ENCODE data around the gene KRTAP10-7. TPM values are rescaled to one million over a fixed set of nuclear protein-coding genes. Genes with fewer than 3 reads are reported as not detected.
A peak's percentile ranks its signal among the peaks of the same experiment; 100 is the strongest.
"Not testable (repeated sequence)": the region's sequence is repeated elsewhere in the genome, so short reads cannot be mapped to it uniquely, and the experiment has no call there.

Gene KRTAP10-7, protein sequence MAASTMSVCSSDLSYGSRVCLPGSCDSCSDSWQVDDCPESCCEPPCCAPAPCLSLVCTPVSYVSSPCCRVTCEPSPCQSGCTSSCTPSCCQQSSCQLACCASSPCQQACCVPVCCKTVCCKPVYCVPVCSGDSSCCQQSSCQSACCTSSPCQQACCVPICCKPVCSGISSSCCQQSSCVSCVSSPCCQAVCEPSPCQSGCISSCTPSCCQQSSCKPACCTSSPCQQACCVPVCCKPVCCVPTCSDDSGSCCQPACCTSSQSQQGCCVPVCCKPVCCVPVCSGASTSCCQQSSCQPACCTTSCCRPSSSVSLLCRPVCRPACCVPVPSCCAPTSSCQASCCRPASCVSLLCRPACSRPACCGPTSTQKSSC
- total RNA-seq = not detected
- polyA plus RNA-seq = not detected
- long read RNA-seq, donor 1 = 0 reads
- long read RNA-seq, donor 2 = 0 reads

DNA sequence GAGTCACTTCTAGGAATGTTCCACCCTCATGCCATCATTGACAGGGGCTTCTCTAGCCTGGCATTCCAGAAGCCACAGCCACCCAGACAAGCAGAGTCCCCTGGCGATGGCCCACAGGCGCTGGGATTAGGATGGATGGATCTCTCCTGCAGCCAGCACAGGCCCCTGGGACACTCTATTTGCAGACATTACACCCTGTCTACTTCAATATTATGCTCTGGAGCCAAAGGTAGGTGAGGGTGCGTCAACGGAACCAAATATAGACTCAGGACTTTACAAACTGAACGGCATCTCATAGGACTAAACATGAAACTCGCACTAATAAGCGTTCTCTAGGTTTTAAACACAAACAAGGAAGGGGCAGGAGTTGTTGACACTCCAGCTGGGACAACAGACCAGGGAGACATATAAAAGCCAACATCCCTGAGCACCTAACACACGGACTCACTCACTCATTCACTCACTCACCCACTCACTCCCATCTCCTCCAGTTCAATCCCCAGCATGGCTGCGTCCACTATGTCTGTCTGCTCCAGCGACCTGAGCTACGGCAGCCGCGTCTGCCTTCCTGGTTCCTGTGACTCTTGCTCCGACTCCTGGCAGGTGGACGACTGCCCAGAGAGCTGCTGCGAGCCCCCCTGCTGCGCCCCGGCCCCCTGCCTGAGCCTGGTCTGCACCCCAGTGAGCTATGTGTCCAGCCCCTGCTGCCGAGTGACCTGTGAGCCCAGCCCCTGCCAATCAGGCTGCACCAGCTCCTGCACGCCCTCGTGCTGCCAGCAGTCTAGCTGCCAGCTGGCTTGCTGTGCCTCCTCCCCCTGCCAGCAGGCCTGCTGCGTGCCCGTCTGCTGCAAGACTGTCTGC is at the start of gene KRTAP10-7:
Gene KRTAP10-7, plus strand, starts transcription at position 480 of the 861 bp plus-strand sequence. Its CDS starts 25 bp downstream, at position 505.
- not testable (repeated sequence) for DNase-seq, H3K4me1 ChIP-seq, H3K4me3 ChIP-seq, H3K27ac ChIP-seq, H3K36me3 ChIP-seq
- H3K27me3 ChIP-seq (replicated peaks in 1 of 7) = peaks cover 0 to 46% (median 21%) of the 10 kb centered on the region in 7 donors
- peaks cover 0 to 16% (median 4%) of the 10 kb centered on the region in 8 donors for H3K9me3 ChIP-seq
- 78 to 91% (median 84%) methylated on average over 13 to 23 of the region's 23 CpGs for WGBS, 5 donors
- intact Hi-C loops (cut with DNase I; ENCODE audit: low total_unique reads) = loop anchor here (5.0 kb wide), 1 partner anchor 132 kb away; no protein-coding TSS in a partner anchor

DNA sequence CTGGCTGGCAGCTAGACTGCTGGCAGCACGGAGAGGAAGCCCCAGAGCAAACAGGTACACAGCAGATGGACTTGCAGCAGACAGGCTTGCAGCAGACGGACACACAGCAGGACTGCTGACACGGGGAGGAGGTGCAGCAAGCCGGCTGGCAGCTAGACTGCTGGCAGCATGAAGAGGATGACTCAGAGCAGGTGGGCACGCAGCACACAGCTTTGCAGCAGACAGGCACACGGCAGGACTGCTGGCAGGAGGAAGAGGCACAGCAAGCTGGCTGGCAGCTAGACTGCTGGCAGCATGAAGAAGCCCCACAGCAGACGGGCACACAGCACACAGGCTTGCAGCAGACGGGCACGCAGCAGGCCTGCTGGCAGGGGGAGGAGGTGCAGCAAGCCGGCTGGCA is 49.6 kb upstream of the KRTAP10-7 start:
- TF ChIP-seq, protein P1, sequence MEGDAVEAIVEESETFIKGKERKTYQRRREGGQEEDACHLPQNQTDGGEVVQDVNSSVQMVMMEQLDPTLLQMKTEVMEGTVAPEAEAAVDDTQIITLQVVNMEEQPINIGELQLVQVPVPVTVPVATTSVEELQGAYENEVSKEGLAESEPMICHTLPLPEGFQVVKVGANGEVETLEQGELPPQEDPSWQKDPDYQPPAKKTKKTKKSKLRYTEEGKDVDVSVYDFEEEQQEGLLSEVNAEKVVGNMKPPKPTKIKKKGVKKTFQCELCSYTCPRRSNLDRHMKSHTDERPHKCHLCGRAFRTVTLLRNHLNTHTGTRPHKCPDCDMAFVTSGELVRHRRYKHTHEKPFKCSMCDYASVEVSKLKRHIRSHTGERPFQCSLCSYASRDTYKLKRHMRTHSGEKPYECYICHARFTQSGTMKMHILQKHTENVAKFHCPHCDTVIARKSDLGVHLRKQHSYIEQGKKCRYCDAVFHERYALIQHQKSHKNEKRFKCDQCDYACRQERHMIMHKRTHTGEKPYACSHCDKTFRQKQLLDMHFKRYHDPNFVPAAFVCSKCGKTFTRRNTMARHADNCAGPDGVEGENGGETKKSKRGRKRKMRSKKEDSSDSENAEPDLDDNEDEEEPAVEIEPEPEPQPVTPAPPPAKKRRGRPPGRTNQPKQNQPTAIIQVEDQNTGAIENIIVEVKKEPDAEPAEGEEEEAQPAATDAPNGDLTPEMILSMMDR (IDR thresholded peaks at IDR 0.05 in 8 of 11, conservative IDR thresholded peaks at IDR 0.05 in 3 of 11) = no peak
- no peak for TF ChIP-seq POLR2AphosphoS5 (IDR thresholded peaks at IDR 0.05)
- no peak for TF ChIP-seq POLR2A (IDR thresholded peaks at IDR 0.05)
- 61 to 83% (median 72%) methylated on average over 3 to 10 of the region's 10 CpGs for WGBS, 5 donors
- no peak overlapping the region for H3K4me3 ChIP-seq
- H3K27ac ChIP-seq = no peak overlapping the region
- peaks cover 2 to 29% (median 19%) of the 10 kb centered on the region in 8 donors for H3K9me3 ChIP-seq
- H3K27me3 ChIP-seq (replicated peaks in 1 of 7) = peaks cover 0 to 58% (median 6%) of the 10 kb centered on the region in 7 donors
- intact Hi-C loops (cut with DNase I; ENCODE audit: low total_unique reads) = no loop called here
- peak; percentile 51 for DNase-seq
- no peaks in the 10 kb centered on the region for H3K36me3 ChIP-seq
- H3K4me1 ChIP-seq = peaks cover 0 to 13% (median 0%) of the 10 kb centered on the region in 6 donors

DNA sequence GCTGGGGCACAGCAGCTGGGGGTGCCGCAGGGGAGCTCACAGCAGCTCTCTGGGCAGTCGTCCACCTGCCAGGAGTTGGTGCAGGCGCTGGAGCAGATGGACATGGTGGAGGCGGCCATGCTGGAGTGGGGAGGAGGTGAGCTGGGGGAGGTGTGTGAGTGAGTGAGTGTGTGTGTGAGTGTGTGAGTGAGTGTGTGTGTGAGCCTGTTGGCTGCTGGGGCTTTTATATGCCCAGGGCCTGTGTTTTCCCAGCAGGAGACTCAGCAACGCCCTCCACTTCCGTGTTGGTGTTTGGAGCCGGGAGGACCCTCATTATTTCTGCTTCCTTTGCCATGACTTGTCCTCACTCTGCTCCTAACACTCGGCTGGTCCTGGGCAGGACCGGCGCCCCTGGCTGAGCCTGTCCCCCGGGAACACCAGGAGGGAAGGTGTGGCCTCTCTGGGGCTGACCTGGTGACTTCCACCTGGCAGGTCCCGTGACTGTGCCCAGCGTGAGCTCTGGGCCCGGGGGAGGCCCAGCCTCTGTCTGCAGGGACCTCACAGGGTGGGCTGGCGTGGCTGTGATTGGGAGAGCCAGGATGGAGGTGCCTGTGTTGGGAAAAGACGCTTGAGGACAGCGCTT is 48.9 kb upstream of the KRTAP10-7 start, which contains the start of gene KRTAP10-2:
Gene KRTAP10-2, minus strand, starts transcription at position 166 of the 622 bp plus-strand sequence. Its CDS starts 47 bp downstream, at position 119.
- Histone ChIP-seq H3K27me3 (replicated peaks in 1 of 7) (peaks cover 0 to 63% (median 6%) of the 10 kb centered on the region in 7 donors), H3K4me1 (peaks cover 0 to 13% (median under 1%) of the 10 kb centered on the region in 6 donors), H3K36me3 (no peaks in the 10 kb centered on the region), H3K27ac (no peak within 1 kb of the TSS), H3K9me3 (peaks cover 1 to 23% (median 13%) of the 10 kb centered on the region in 8 donors), H3K4me3 (no peak within 1 kb of the TSS)
- 69 to 77% (median 75%) methylated on average over 11 to 17 of the region's 17 CpGs for WGBS, 5 donors
- TF ChIP-seq POLR2A (IDR thresholded peaks at IDR 0.05) (no peak), POLR2AphosphoS5 (IDR thresholded peaks at IDR 0.05) (no peak)
- TF ChIP-seq, protein P1 (IDR thresholded peaks at IDR 0.05 in 8 of 11, conservative IDR thresholded peaks at IDR 0.05 in 3 of 11) = no peak
- intact Hi-C loops (cut with DNase I; ENCODE audit: low total_unique reads) = no loop called here
- DNase-seq = peak; percentile 69

DNA sequence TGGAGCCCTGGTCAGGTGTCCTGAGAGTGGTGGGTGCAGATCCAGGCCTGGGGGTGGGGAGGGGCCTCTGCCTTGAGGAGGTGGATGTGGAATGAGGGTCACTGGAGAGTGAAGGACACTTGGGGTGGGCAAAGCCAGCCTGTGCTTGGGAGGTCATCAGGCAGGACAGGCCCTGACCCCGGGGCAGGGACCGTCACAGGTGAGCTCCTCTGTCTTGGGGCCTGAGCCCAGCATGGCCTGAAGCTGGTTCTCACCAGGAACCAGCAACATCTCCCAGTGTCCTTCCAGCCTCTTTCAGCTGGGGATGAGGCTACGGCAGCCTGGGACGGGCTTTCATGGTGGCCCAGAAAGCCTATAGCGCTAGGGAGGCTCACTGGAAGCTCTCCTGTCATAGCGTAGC is 48.3 kb upstream of the KRTAP10-7 start:
- H3K27ac ChIP-seq = no peak overlapping the region
- no peak overlapping the region for H3K4me3 ChIP-seq
- peaks cover 0 to 16% (median 6%) of the 10 kb centered on the region in 8 donors for H3K9me3 ChIP-seq
- TF ChIP-seq, protein P1 (IDR thresholded peaks at IDR 0.05 in 8 of 11, conservative IDR thresholded peaks at IDR 0.05 in 3 of 11) = no peak
- TF ChIP-seq POLR2A (IDR thresholded peaks at IDR 0.05) (no peak), POLR2AphosphoS5 (IDR thresholded peaks at IDR 0.05) (no peak)
- intact Hi-C loops (cut with DNase I; ENCODE audit: low total_unique reads) = no loop called here
- H3K4me1 ChIP-seq = peaks cover 0 to 13% (median 2%) of the 10 kb centered on the region in 6 donors
- no peaks in the 10 kb centered on the region for H3K36me3 ChIP-seq
- WGBS, 5 donors = 88 to 97% (median 94%) methylated on average over 5 to 6 of the region's 6 CpGs
- DNase-seq = peak; percentile 58
- peaks cover 0 to 70% (median 6%) of the 10 kb centered on the region in 7 donors for H3K27me3 ChIP-seq (replicated peaks in 1 of 7)
